OCI-LY1 (cell line): Measurements from ENCODE around the gene DYDC1.

Experiments used
- EZH2 ChIP-seq: fragments of 200-600 bp; sonication (generic), shearing (Covaris generic); IDR thresholded peaks from 2 replicates; pipeline ENCODE4 v1.8.0; 2017; ENCODE audit warnings: borderline replicate concordance, mixed run types, mild to moderate bottlenecking, antibody characterized with exemption, low read length, moderate library complexity, mixed read lengths
- TF ChIP-seq, protein P1 (sequence below): fragments of 200-600 bp; sonication (generic), shearing (Covaris generic); IDR thresholded peaks from 2 replicates; pipeline ENCODE4 v1.5.1; 2017; ENCODE audit warnings: mild to moderate bottlenecking, antibody characterized with exemption, low read length, moderate library complexity, mixed read lengths

- TF ChIP-seq, protein P1, sequence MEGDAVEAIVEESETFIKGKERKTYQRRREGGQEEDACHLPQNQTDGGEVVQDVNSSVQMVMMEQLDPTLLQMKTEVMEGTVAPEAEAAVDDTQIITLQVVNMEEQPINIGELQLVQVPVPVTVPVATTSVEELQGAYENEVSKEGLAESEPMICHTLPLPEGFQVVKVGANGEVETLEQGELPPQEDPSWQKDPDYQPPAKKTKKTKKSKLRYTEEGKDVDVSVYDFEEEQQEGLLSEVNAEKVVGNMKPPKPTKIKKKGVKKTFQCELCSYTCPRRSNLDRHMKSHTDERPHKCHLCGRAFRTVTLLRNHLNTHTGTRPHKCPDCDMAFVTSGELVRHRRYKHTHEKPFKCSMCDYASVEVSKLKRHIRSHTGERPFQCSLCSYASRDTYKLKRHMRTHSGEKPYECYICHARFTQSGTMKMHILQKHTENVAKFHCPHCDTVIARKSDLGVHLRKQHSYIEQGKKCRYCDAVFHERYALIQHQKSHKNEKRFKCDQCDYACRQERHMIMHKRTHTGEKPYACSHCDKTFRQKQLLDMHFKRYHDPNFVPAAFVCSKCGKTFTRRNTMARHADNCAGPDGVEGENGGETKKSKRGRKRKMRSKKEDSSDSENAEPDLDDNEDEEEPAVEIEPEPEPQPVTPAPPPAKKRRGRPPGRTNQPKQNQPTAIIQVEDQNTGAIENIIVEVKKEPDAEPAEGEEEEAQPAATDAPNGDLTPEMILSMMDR, result no peak
- TF ChIP-seq EZH2, result no peak
Measured at GRCh38 chr10:80323311-80323710, 33.2 kb downstream of the DYDC1 start.
